ENCODE results near the gene CAPN8.

GRCh38 chr1:223708651-223709268 is 43.3 kb upstream of the CAPN8 start:
- TF ChIP-seq POLR2AphosphoS5 (IDR thresholded peaks at IDR 0.05) (no peak), CTCF (IDR thresholded peaks at IDR 0.05) (no peak), EP300 (IDR thresholded peaks at IDR 0.05) (no peak), POLR2A (IDR thresholded peaks at IDR 0.05) (no peak)
